GM19438 (cell line): ENCODE results near the gene ZBTB32.

Experiments used
- ATAC-seq: cut with Tn5 transposase; IDR thresholded peaks from one replicate; pipeline ENCODE4 v1.9.1; 2021; ENCODE audit warnings: low read depth; ENCODE audit not compliant: unreplicated experiment

The ZBTB32 gene

GRCh38 chr19:35693835-35694599 is 10.3 kb upstream of the ZBTB32 start:
- peak; percentile 72 for ATAC-seq

- no peak for ATAC-seq
Observed at GRCh38 chr19:35695895-35696422, 8.4 kb upstream of the ZBTB32 start.

- no peak for ATAC-seq
Observed at GRCh38 chr19:35696835-35697234, 7.5 kb upstream of the ZBTB32 start.

GRCh38 chr19:35702223-35703012 is 1.9 kb upstream of the ZBTB32 start:
- peak; percentile 93 for ATAC-seq

GRCh38 chr19:35703343-35703742 is 1.0 kb upstream of the ZBTB32 start:
- ATAC-seq: no peak

DNA sequence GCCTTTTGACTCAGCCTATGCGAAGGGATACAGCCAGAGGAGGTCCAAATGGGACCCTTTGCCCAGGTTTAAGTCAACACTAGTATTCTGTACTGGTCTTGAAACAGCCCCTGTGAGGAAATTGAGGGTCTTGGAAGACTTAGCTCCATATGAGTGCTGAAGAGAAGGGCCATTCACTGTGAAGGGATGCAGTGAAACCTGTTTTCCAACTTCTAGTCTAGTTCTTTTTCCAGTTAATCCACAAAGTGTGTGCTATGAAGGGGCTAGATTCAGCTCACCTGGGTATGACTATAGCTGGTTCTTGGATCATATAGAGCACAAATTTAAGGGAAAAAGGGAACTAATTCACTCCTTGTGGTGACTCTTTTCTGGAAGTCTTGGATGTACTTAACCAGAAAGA is 4.0 kb downstream of the ZBTB32 start:
- no peak for ATAC-seq

GRCh38 chr19:35710784-35711723 is 6.7 kb downstream of the ZBTB32 start:
- no peak for ATAC-seq

DNA sequence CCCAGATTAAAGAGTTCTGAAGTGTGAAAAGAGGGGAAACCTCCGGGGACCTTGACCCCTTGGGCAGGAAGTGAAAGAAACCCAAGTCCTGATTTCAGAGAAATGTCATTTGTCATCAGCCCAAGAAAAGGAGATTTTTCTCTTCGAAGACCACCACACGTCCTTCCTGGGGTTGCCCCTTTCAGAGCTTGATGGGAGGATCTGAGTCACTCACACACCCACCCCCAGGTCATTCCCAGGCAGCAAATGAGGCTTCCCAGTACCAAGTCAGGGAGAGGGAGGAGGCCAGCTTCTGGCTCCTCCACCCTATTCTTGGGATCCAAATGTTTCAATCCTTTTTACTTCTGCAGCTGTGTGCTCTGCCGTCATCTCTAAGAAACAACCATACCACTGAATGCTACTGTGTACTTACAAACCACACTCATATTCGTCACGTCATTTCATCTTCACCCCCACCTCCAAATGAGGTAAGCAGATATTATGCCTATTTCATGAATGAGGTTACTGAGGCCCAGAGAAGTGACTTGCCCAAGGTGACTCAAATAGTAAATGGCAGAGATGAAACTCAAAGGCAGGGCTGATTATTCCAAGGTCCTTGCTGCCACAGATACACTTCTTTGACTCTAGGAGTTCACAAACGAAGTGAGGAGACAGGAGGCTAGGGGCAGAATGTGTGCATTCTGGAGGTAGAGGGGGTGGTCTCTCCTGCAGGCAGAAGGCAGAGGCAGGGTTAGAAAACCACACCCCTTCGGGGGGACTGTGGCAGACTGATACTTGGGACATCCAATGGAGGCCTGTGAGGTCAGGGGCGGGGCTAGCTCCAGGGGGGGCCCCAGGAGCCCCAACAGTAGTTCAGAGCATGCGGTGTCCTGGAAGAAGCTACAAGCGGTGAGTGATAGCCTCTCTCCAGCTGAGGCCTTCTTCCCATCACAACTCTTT is 8.5 kb downstream of the ZBTB32 start:
- no peak for ATAC-seq

GRCh38 chr19:35713506-35713850 is 9.1 kb downstream of the ZBTB32 start:
- ATAC-seq: no peak

DNA sequence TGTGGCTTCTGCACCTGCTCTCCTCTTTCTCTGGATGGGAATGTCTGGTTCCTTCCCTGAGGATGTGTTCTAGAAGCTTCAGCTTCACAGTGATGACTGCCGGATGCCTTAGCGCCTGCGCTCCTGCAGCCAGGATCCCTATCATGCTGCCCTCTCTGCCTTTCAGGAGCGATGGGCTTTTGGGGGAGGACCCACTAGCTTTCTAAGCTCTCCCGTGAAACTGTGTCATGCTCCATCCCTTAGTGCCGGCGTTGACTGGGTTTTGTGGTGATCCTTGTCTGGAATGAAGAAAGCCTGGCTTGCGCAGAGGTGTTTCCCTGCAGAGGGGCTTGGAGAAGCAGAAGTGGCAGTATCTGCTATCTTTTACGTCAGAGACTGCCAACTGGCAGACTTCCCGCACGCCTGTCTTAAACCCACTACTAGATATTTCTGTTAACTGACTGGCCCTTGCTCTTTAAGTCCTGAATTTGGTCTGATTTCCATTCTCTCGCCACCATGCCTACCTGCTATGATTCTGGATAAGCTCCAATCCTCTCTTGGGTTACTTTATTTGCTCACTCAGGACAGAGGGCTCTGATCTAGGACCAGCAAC is 9.6 kb downstream of the ZBTB32 start:
- ATAC-seq: no peak

- no peak for ATAC-seq
Observed at GRCh38 chr19:35714601-35715354, 10.4 kb downstream of the ZBTB32 start.

GRCh38 chr19:35715355-35715809 is 11.0 kb downstream of the ZBTB32 start:
- ATAC-seq: no peak

DNA sequence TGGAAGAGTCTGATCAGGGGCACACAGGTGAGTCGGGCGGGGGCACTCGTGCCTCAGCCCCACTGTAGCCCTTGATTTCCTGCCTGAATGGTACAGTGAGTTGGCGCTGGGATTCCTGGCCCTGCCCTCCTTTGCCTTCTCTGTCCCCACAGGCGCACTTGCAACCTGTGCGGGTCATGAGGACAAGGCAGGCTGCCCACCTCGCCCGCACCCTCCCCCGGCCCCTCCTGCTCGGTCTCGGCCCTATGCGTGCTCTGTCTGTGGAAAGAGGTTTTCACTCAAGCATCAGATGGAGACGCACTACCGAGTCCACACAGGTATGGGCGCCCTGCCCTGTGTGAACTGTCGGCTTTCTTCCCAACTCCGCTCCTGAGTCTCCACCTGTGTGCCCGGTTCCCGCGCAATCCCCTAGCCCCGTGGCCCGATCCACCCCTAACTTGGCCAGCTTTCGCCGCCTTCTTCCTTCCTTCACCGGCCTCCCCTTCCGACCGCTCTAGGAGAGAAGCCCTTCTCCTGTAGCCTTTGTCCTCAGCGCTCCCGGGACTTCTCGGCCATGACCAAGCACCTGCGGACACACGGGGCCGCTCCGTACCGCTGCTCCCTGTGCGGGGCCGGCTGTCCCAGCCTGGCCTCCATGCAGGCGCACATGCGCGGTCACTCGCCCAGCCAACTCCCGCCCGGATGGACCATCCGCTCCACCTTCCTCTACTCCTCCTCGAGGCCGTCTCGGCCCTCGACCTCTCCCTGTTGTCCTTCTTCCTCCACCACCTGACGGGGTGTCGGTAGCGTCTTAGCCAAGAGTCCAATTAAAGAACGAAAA is 11.8 kb downstream of the ZBTB32 start:
- no peak for ATAC-seq

DNA sequence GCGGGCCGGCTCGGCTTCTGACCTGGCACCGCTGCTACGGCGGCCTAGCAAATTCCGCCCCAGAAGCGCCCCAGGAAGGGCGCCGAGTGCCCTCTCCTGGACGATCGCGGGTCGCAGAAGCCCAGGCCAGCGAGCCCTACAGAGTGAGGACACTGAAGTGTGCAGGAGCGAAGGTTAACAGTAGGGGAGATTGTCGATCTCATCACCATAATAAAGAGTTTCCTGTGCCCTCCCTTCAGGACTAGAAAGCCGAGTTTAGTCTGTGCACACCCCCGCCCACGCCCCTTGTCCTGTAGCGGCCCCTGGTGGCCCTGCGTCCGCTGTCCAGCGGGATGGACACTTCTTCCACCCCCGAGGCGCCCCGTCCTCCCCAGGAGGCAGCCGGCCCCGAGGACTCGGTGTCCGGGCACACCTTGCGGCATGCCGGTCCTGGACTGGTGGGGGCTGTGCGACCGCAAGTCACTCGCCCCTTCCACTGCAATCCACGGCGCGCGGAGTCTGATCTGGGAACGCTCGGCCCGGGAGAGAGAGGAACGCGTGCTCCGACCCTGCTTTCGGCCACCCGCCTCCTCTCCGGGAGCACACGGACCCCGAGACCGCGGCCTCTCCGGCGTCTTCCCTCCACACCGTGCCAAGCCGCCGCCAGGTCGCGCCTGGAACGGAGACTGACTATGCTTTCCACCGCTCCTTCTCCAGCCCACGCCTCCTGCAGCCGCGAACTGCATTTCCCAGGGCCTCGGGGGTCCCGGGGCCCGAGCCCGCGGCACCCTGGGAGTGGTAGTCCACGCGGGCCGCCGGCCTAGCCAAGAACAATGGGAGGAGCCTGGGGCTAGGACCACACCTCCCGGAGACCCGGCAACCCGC is 12.7 kb downstream of the ZBTB32 start:
- ATAC-seq: peak; percentile 58

DNA sequence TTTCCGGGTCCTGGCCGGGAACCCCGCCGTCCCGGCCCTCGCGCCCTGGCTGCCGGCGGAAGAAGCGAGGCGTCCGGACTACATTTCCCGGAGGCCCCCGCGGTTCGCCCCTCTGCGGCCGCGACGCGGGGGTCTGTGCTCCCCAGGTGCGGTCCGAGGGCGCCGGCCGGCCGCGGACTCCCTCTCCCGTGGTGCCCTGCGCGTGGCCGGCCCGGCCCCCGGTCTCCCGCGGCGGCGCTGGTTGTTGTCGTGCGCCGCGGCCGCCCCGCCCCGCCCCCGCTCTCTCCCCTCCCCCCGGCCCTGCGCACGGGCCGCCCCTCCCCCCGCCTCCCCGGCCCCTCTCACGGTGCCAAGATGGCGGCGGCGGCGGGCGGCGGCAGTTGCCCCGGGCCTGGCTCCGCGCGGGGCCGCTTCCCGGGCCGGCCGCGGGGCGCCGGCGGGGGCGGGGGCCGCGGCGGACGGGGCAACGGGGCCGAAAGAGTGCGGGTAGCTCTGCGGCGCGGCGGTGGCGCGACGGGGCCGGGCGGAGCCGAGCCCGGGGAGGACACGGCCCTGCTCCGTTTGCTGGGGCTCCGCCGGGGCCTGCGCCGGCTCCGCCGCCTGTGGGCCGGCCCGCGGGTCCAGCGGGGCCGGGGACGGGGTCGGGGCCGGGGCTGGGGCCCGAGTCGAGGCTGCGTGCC is 13.4 kb downstream of the ZBTB32 start, which contains the start of gene KMT2B:
KMT2B (plus strand) TSS at position 339 of the 680 bp plus-strand sequence; CDS start at position 355, 16 bp downstream.
- ATAC-seq: no peak
